Tibial artery (tissue), 4 donors: Measurements from ENCODE around the gene MTCH2.

ENCODE experiments used
- DNase-seq, 2 donors: peaks; one replicate each; pipeline ENCODE4 v3.0.0-alpha.2; 2019
- H3K27ac ChIP-seq, 2 donors: fragments of 200-600 bp; sonication (generic) in 1 of 2; 1 replicate in 1 of 2; 2 replicates in 1 of 2; pipeline ENCODE4 v1.5.1; 2018 to 2019; ENCODE audit warnings: mild to moderate bottlenecking in 1 of 2
- H3K27me3 ChIP-seq, 2 donors: fragments of 200-600 bp; sonication (generic) in 1 of 2; one replicate each; pipeline versions ENCODE4 v1.5.1 to v1.6.0; 2016 to 2019
- H3K36me3 ChIP-seq, 3 donors: fragments of 200-600 bp; sonication (generic) in 2 of 3; one replicate each; pipeline ENCODE4 v1.5.1; 2016 to 2019; ENCODE audit warnings: mild to moderate bottlenecking in 2 of 3
- H3K4me1 ChIP-seq, 4 donors: fragments of 200-600 bp; sonication (generic) in 2 of 4; 1 replicate in 3 of 4; 2 replicates in 1 of 4; pipeline ENCODE4 v1.5.1; 2016 to 2019
- H3K4me3 ChIP-seq, 2 donors: fragments of 200-600 bp; sonication (generic) in 1 of 2; 1 replicate in 1 of 2; 2 replicates in 1 of 2; pipeline ENCODE4 v1.5.1; 2018 to 2019; ENCODE audit warnings: mild to moderate bottlenecking in 2 of 2
- H3K9me3 ChIP-seq, 3 donors: fragments of 200-600 bp; sonication (generic) in 1 of 3; one replicate each; pipeline ENCODE4 v1.5.1; 2016 to 2019
- CTCF ChIP-seq, 2 experiments: fragments of 200-600 bp in 1 of 2; fragments of 450-650 bp in 1 of 2; IDR thresholded peaks; one replicate each; pipeline ENCODE4 v1.5.1; 2017 to 2019; ENCODE audit warnings: antibody characterized with exemption in 2 of 2, mild to moderate bottlenecking in 1 of 2, moderate library complexity in 1 of 2
- intact Hi-C: fragments of 100-400 bp; cut with DNase I; formaldehyde crosslinking; loops from one replicate; pipeline ENCODE4 v1.15.0; 2023; ENCODE audit warnings: low total_unique reads

Gene MTCH2

GRCh38 chr11:47631473-47631872 lies 10.9 kb downstream of the MTCH2 start:
- no peak for DNase-seq
- no peak overlapping the region for H3K4me3 ChIP-seq
- no peaks in the 10 kb centered on the region for H3K27me3 ChIP-seq
- no peaks in the 10 kb centered on the region for H3K9me3 ChIP-seq
- H3K36me3 ChIP-seq, result peaks cover 82 to 100% (median 84%) of the 10 kb centered on the region in 3 donors
- no peaks in the 10 kb centered on the region for H3K4me1 ChIP-seq
- TF ChIP-seq CTCF (IDR thresholded peaks at IDR 0.05), result no peak
- no peak overlapping the region for H3K27ac ChIP-seq
- intact Hi-C loops, result no loop called here

GRCh38 chr11:47628026-47628425 lies 14.3 kb downstream of the MTCH2 start:
- DNase-seq, result no peak
- intact Hi-C loops, result no loop called here
- TF ChIP-seq CTCF (IDR thresholded peaks at IDR 0.05), result no peak
- Histone ChIP-seq H3K4me1 (no peaks in the 10 kb centered on the region), H3K27ac (no peak overlapping the region), H3K27me3 (no peaks in the 10 kb centered on the region), H3K4me3 (no peak overlapping the region), H3K36me3 (peaks cover 83 to 98% (median 84%) of the 10 kb centered on the region in 3 donors), H3K9me3 (no peaks in the 10 kb centered on the region)

GRCh38 chr11:47626234-47626633 lies 16.1 kb downstream of the MTCH2 start:
- Histone ChIP-seq H3K4me1 (no peaks in the 10 kb centered on the region), H3K4me3 (no peak overlapping the region), H3K27me3 (no peaks in the 10 kb centered on the region), H3K27ac (no peak overlapping the region), H3K36me3 (peaks cover 86 to 98% (median 91%) of the 10 kb centered on the region in 3 donors), H3K9me3 (no peaks in the 10 kb centered on the region)
- no peak for TF ChIP-seq CTCF (IDR thresholded peaks at IDR 0.05)
- intact Hi-C loops, result no loop called here
- no peak for DNase-seq

GRCh38 chr11:47620836-47621378 lies 21.5 kb downstream of the MTCH2 start:
- H3K27ac ChIP-seq, result no peak overlapping the region
- intact Hi-C loops, result no loop called here

GRCh38 chr11:47617417-47617809 lies 24.9 kb downstream of the MTCH2 start:
- DNase-seq, result no peak
- intact Hi-C loops, result no loop called here
- Histone ChIP-seq H3K27me3 (no peaks in the 10 kb centered on the region), H3K9me3 (no peaks in the 10 kb centered on the region), H3K4me1 (no peaks in the 10 kb centered on the region), H3K36me3 (peaks cover 35 to 66% (median 47%) of the 10 kb centered on the region in 3 donors), H3K4me3 (no peak overlapping the region), H3K27ac (no peak overlapping the region)
- TF ChIP-seq CTCF (IDR thresholded peaks at IDR 0.05), result no peak

More at GRCh38 chr11:47620836-47621378, 21.5 kb downstream of the MTCH2 start:
- Histone ChIP-seq H3K4me1 (no peaks in the 10 kb centered on the region), H3K9me3 (no peaks in the 10 kb centered on the region), H3K36me3 (peaks cover 63 to 93% (median 70%) of the 10 kb centered on the region in 3 donors), H3K4me3 (no peak overlapping the region), H3K27me3 (no peaks in the 10 kb centered on the region)
- TF ChIP-seq CTCF (IDR thresholded peaks at IDR 0.05), result no peak
- DNase-seq, result no peak
